Osteoblast (primary cell): ENCODE measurements around the gene BDH1. TPM values are rescaled to one million over a fixed set of nuclear protein-coding genes. Genes with fewer than 3 reads are reported as not detected.
A peak's percentile ranks its signal among the peaks of the same experiment; 100 is the strongest.

Experiments
- DNase-seq: peaks from one replicate; pipeline ENCODE4 v3.0.0; 2011; ENCODE audit warnings: low spot score, mixed read lengths; ENCODE audit not compliant: insufficient read length; ENCODE audit errors: missing footprints
- H2AFZ ChIP-seq: 2 replicates; pipeline ENCODE4 v1.6.0; 2011; ENCODE audit warnings: mild to moderate bottlenecking, low read length
- H3K27ac ChIP-seq: 2 replicates; pipeline ENCODE4 v1.5.1; 2011; ENCODE audit warnings: mild to moderate bottlenecking, low read depth, low read length, moderate library complexity
- H3K27me3 ChIP-seq: 2 replicates; pipeline ENCODE4 v1.6.0; 2012; ENCODE audit warnings: mild to moderate bottlenecking, control low read depth, inconsistent platforms, low read length, moderate library complexity; ENCODE audit not compliant: insufficient read depth
- H3K36me3 ChIP-seq: 2 replicates; pipeline ENCODE4 v1.5.1; 2011; ENCODE audit warnings: mild to moderate bottlenecking, low read length, control low read depth, moderate library complexity; ENCODE audit not compliant: insufficient read depth
- H3K4me1 ChIP-seq: 2 replicates; pipeline ENCODE4 v1.5.1; 2011; ENCODE audit warnings: mild to moderate bottlenecking, low read length, control low read depth, moderate library complexity; ENCODE audit not compliant: insufficient read depth
- H3K4me2 ChIP-seq: 2 replicates; pipeline ENCODE4 v1.6.0; 2011; ENCODE audit warnings: mild to moderate bottlenecking, low read length; ENCODE audit not compliant: insufficient read depth
- H3K4me3 ChIP-seq: fragments of 200-600 bp; sonication (generic); 3 replicates; pipeline ENCODE4 v1.5.1; 2012; ENCODE audit warnings: mild to moderate bottlenecking, low read length, inconsistent platforms; ENCODE audit not compliant: insufficient read depth
- H3K79me2 ChIP-seq: 2 replicates; pipeline ENCODE4 v1.6.0; 2012; ENCODE audit warnings: mild to moderate bottlenecking, low read length, control low read depth, inconsistent platforms; ENCODE audit not compliant: insufficient read depth
- H3K9me3 ChIP-seq: 2 replicates; pipeline ENCODE4 v1.5.1; 2011; ENCODE audit warnings: low read depth, low read length, control low read depth
- H4K20me1 ChIP-seq: 2 replicates; pipeline ENCODE4 v1.6.0; 2012; ENCODE audit warnings: mild to moderate bottlenecking, low read length, control low read depth; ENCODE audit not compliant: insufficient read depth
- total RNA-seq: library from RNA; depleted of rRNA; stranded (reverse); fragments of >200 nt; gene quantifications from 2 replicates; pipeline ENCODE4 v1.2.3, GENCODE V29; 2012
- TF ChIP-seq, protein P1 (sequence below): IDR thresholded peaks from 2 replicates; pipeline ENCODE4 v1.5.1; 2011; ENCODE audit warnings: mild to moderate bottlenecking, low read depth, low read length, moderate library complexity; ENCODE audit errors: extremely low read depth

The BDH1 gene
- total RNA-seq, 1 donor: 5.8 TPM

DNA sequence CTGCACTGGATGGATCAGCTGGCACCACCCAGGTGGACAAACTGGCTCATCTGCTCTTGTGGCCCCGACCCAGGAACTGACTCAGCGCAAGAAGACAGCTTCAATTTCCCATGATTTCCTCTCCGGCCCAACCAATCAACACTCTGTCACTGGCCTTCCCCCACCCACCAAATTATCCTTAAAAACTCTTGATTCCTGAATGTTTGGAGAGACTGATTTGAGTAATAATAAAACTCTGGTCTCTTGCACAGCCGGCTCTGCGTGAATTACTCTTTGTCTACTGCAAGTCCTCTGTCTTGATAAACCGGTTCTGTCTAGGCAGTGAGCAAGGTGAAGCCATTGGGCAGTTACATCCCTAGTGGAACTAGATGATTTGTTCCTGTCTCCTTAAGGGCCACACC, 16.1 kb downstream of the BDH1 start:
- no peak for DNase-seq
- Histone ChIP-seq H4K20me1 (no peaks in the 10 kb centered on the region), H3K4me3 (no peak overlapping the region), H3K27me3 (no peaks in the 10 kb centered on the region), H3K79me2 (no peaks in the 10 kb centered on the region), H3K36me3 (no peaks in the 10 kb centered on the region), H3K9me3 (no peaks in the 10 kb centered on the region), H3K27ac (no peak overlapping the region), H3K4me1 (no peaks in the 10 kb centered on the region), H2AFZ (no peak overlapping the region), H3K4me2 (no peak overlapping the region)
- TF ChIP-seq, protein P1, sequence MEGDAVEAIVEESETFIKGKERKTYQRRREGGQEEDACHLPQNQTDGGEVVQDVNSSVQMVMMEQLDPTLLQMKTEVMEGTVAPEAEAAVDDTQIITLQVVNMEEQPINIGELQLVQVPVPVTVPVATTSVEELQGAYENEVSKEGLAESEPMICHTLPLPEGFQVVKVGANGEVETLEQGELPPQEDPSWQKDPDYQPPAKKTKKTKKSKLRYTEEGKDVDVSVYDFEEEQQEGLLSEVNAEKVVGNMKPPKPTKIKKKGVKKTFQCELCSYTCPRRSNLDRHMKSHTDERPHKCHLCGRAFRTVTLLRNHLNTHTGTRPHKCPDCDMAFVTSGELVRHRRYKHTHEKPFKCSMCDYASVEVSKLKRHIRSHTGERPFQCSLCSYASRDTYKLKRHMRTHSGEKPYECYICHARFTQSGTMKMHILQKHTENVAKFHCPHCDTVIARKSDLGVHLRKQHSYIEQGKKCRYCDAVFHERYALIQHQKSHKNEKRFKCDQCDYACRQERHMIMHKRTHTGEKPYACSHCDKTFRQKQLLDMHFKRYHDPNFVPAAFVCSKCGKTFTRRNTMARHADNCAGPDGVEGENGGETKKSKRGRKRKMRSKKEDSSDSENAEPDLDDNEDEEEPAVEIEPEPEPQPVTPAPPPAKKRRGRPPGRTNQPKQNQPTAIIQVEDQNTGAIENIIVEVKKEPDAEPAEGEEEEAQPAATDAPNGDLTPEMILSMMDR: no peak

DNA sequence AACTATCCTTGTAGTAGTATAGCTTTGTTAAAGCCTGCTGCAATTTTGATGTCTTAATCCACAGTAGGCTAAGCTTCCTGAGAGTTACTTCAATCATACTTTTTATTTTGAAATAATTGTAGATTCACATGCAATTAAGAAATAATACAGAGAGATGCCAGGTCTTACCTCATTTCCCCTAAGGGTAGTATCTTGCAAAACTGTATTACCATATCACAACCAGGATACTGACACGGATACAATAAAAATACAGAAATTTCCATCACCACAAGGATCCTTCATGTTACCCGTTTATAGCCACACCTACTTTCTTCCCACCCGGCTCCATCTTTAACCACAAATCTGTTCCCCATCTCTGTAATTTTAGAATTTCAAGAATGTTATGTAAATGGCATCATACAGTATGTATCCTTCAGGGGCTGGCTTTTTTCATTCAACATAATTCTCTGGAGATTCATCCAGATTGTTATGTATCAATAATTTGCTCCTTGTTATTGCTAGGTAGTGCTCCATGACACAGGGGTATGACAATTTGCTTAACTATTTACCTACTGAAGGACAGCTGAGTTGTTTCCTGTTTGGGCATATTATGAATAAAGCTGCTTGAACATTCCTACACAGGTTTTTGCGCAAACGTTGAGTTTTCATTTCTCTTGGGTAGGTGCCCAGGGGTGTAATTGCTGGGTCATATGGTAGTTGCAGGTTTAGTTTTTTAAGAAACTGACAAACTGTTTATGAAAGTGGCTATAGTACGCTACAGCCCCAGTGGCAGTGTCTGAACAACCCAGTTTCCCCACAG, 21.6 kb downstream of the BDH1 start:
- Histone ChIP-seq H3K4me3 (no peak overlapping the region), H3K4me1 (peaks cover 5% of the 10 kb centered on the region), H3K27ac (no peak overlapping the region), H3K9me3 (no peaks in the 10 kb centered on the region), H2AFZ (no peak overlapping the region), H3K79me2 (no peaks in the 10 kb centered on the region), H3K4me2 (no peak overlapping the region), H3K36me3 (no peaks in the 10 kb centered on the region), H4K20me1 (no peaks in the 10 kb centered on the region), H3K27me3 (no peaks in the 10 kb centered on the region)
- TF ChIP-seq, protein P1: no peak
- no peak for DNase-seq

DNA sequence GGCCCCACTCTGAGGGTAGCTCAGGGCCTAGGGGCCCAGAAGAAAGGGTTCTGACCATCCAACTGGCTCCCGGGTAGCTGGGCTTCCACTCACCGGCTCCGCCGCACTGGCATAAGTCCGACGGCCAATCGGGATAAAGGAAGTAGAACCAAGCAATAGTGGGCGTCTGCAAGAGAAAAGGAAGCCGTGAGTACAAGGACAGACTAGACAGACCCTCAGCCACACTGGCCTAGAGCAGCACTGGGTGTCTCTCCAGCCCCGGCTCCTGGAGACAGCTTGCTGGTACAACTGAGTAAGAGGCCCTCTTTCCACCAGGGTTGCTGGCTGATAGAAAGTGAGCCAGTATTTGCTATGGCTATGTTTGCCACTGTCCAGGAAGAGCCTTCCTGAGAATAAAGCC, 22.4 kb downstream of the BDH1 start:
- Histone ChIP-seq H3K4me2 (no peak overlapping the region), H2AFZ (no peak overlapping the region), H3K4me3 (no peak overlapping the region), H4K20me1 (no peaks in the 10 kb centered on the region), H3K27me3 (no peaks in the 10 kb centered on the region), H3K79me2 (no peaks in the 10 kb centered on the region), H3K4me1 (peaks cover 5% of the 10 kb centered on the region), H3K27ac (no peak overlapping the region), H3K36me3 (no peaks in the 10 kb centered on the region), H3K9me3 (no peaks in the 10 kb centered on the region)
- no peak for DNase-seq
- TF ChIP-seq, protein P1: no peak

DNA sequence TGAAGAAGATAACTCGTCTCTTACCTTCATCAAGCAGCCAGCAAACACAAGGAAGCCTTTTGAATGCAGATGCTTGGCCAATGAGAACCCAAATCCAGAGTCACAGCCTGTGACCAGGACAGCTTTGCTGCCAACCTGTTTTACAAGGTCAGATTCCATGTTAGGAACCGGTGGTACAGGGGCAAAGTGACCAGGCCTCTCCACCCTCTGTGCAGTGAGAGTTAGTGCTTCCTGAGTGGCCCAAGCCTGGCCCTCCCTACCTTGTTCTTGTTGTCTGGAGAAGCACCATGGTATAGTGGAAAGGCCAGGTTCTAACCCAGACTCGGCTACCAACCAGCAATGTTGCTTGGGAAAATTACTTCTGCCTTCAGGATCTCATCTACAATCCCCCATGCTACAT, 23.4 kb downstream of the BDH1 start:
- TF ChIP-seq, protein P1: no peak
- Histone ChIP-seq H3K79me2 (no peaks in the 10 kb centered on the region), H3K4me1 (peaks cover 5% of the 10 kb centered on the region), H3K4me2 (no peak overlapping the region), H3K4me3 (no peak overlapping the region), H3K27me3 (no peaks in the 10 kb centered on the region), H3K9me3 (no peaks in the 10 kb centered on the region), H4K20me1 (no peaks in the 10 kb centered on the region), H3K36me3 (no peaks in the 10 kb centered on the region), H2AFZ (no peak overlapping the region), H3K27ac (no peak overlapping the region)
- DNase-seq: peak; percentile 36
